Fibroblast of skin of right biceps (primary cell): Measurements from ENCODE around the gene TOM1L2.
"Not testable (repeated sequence)": the region's sequence is repeated elsewhere in the genome, so short reads cannot be mapped to it uniquely, and the experiment has no call there.

ENCODE experiments used
- DNase-seq: peaks from one replicate; pipeline ENCODE4 v3.0.0-alpha.2; 2013

TOM1L2 gene

GRCh38 chr17:17972126-17972951 lies at the start of gene TOM1L2, which contains the start of gene DRC3:
TOM1L2 (minus strand) TSS chr17:17972400; CDS start chr17:17972313, 87 bp downstream.
DRC3 (plus strand) TSS chr17:17972862; CDS start chr17:17977599, 4,737 bp downstream.
- peak; percentile 100 for DNase-seq

DNA sequence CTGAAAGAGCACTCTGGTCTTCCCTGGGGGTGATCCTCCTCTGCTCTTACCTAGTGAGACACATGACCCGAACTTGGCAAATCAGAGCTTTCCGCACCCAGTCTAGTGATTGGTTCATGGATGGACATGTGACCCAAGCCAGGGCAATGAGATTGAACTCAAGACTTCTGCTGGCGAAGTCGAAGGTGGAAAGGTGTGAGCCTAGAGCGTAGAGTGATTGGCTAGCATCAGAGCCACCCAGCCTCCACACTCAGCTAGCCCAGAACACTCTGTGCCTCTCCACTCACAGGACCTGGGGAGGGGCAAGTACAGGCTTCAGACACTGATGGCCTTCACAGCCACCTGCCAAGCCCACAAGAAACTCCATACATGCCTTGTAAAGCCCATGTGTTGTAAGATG lies 49.2 kb upstream of the TOM1L2 start:
- no peak for DNase-seq

DNA sequence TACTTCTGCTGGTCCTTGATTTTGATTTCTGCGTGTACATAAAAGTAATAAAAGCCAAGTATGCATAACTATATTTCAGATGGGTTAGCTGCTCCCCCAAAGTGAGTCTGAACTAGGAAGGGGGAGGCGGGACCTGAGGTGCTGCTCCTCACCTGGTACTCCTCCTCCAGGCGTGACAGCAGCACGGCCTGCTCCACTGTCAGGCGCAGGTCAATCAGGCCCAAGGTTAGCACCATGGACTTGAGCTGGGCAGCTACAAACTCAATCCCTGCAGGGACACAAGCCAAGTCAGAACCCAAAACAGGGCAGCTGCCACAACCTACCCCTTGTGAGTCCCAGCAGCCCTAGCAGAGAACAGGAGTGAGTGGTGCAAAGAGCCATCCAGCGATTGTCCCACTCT lies 48.8 kb upstream of the TOM1L2 start:
- DNase-seq, result no peak

DNA sequence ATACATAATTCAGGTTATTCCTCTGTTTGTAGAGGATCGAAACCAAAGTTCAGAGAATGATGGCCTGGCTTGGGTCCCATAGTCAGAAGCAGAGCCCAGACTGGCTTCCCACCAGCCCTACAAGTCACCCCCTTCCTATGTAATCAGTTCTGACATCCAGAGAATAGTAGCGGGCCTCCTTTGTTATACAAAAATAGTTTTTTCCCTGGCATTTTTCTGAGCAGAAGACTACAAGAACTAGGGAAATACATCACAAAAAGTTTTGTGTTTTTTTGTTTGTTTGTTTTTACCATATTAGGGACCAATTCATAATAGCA lies 47.6 kb upstream of the TOM1L2 start:
- DNase-seq, result no peak

GRCh38 chr17:18018411-18018921 lies 46.3 kb upstream of the TOM1L2 start:
- no peak for DNase-seq

- DNase-seq, result no peak
These were observed 45.8 kb upstream of the TOM1L2 start for GRCh38 chr17:18017958-18018357.

DNA sequence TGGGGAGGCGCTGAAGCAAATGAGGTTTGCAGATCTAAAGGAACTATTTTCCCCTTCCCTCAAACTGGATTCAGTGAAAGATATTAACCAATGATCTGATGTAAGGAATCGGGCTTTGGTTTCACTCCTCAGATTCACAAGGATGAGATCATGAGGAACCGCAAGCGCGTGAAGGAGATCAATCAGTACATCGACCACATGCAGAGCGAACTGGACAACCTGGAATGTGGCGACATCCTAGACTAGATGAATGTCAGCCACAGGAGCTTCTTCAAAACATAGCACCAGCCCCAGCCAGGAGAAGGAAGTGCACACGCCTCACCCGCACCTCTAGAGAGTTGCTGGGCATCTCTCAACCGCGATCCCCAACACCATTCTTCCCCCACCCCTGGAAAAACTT lies 44.2 kb upstream of the TOM1L2 start:
- peak; percentile 35 for DNase-seq

DNA sequence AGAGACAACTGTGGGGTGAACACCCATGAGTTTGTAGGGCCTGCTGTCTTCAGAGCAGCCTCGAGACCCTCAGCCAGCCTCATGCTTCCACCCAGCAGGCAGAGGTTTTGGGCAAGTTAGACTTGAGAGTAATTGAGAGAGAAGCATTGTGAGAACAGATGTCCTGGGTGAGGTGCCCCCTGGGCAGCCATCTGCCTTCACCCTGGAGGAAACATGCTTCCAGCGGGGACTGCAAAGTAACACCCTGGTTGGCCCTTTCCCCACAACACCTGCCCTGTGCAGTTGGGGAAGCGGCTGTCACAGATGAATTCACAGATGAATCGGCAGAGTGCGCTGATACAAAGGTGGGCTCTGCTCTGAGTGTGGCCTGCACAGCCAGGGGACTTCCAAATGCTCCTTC lies 43.4 kb upstream of the TOM1L2 start:
- no peak for DNase-seq

GRCh38 chr17:18014006-18014405 lies 41.8 kb upstream of the TOM1L2 start:
- no peak for DNase-seq

DNA sequence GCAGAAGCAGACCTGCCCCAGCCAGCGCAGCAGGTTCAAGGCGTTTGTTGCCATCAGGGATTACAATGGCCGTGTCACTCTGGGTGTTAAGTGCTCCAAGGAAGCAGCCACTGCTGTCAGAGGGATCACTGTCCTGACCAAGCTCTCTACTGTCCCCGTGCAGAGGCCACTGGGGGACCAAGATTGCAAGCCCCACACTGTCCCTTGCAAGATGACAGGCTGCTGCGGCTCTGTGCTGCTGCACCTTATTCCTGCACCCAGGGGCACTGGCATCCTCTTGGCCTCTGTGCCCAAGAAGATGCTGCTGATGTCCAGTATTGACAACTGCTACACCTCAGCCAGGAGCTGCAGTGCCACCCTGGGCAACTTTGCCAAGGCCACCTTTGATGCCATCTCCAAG lies 39.1 kb upstream of the TOM1L2 start:
- no peak for DNase-seq

- no peak for DNase-seq
These were observed 37.6 kb upstream of the TOM1L2 start for GRCh38 chr17:18009609-18010420.

GRCh38 chr17:18008496-18009268 lies 36.5 kb upstream of the TOM1L2 start:
- DNase-seq, result peak; percentile 78

- DNase-seq, result no peak
These were observed 34.5 kb upstream of the TOM1L2 start for GRCh38 chr17:18006495-18007239.

- no peak for DNase-seq
These were observed 33.3 kb upstream of the TOM1L2 start for GRCh38 chr17:18005496-18005895.

- DNase-seq, result no peak
These were observed 32.7 kb upstream of the TOM1L2 start for GRCh38 chr17:18004884-18005305.

- no peak for DNase-seq
These were observed 32.1 kb upstream of the TOM1L2 start for GRCh38 chr17:18004345-18004744.

DNA sequence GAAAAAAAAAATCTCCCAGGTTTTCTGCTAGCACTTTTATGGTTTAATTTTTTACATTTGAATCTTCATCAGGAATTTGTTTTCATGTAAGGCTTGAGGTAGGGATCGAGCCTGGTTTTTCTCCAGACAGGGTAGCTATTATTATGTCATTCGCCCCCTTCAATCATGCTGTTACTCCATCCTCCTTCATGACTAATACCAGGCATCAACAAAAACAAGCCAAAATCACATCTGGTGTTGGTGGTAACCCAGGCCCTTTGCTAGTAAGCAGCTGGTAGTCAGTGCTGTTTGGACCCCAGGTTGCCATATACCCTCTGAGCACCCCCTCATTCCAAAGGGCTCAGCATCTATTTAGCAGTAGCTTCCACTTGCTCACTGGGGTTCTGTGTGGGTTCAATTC lies 30.0 kb upstream of the TOM1L2 start:
- no peak for DNase-seq

GRCh38 chr17:18000030-18000408 lies 27.8 kb upstream of the TOM1L2 start:
- DNase-seq, result no peak

DNA sequence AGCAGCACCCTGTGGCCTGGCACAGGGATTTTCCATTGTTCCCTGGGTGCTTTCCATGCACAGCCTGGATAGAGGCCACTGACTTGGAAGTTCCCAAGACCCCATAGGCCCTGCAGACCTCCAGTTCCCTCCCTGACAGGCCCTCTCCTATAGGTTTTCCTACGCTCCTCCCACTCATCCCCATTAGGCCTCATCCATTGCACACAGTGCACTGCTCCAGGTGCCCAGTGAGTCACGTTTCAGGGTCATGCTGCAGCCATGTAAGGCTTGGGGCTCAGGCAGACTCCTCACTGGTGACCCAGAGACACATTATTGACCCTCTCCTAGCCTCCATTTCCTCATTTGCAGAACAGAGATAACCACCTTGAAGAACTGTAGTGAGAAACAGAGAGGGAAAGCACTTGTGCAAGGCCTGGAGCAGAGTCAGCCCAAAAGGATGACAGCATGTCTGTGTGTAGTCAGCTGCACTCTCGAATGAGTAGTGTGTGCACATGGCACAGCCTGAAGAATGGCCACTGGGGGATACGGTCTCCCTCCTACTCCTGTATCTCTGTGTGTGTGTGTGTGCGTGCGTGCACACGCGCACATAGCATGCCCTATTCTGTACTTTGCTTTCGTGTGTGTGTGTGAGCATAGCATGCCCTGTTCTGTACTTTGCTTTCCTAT lies 27.3 kb upstream of the TOM1L2 start:
- peak; percentile 34 for DNase-seq

DNA sequence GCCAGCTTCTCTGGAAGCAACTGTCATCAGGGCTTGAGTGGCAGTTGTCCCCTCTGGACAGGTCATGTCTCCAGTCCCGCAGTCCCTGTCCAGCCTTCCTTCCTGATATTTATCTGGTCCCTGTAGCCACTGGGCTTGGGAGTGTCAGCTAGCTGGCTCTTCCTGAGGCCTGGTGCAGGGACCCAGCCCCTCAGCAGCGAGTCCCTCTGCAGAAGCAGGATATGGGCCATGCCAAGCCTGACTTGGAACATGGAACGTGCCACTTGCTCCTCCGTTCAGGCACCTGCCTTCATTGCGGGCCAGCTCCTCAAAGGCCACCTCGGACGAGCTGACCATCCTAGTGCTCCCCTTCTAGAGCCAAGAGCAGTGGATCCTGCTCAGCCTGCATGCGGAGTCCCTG lies 26.7 kb upstream of the TOM1L2 start:
- DNase-seq, result no peak

DNA sequence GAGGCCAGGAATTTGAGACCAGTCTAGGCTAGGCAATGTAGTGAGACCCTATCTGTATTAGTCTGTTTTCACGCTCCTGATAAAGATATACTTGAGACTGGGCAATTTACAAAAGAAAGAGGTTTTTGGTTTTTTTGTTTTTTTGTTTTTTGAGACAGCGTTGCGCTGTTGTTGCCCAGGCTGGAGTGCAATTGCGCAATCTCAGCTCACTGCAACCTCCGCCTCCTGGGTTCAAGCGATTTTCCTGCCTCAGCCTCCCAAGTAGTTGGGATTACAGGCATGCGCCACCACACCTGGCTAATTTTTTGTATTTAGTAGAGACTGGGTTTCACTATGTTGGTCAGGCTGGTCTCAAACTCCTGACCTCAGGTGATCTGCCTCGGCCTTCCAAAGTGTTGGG lies 23.7 kb upstream of the TOM1L2 start:
- DNase-seq, result not testable (repeated sequence)
